ENCODE data around the gene GDPD2. TPM values are rescaled to one million over a fixed set of nuclear protein-coding genes. Genes with fewer than 3 reads are reported as not detected.

GDPD2 gene
- total RNA-seq, 1 donor from 2014 or later, result not detected

GRCh38 chrX:70410921-70411320 is 12.2 kb upstream of the GDPD2 start:
- no peak for DNase-seq (ENCODE audit: low read depth)
- H3K4me3 ChIP-seq (ENCODE audit: low read depth, low read length), result no peak overlapping the region
- H3K27me3 ChIP-seq (ENCODE audit: control insufficient read depth, insufficient read depth, low read length), result no peaks in the 10 kb centered on the region
- H3K36me3 ChIP-seq (ENCODE audit: control insufficient read depth, insufficient read depth, low read length), result no peaks in the 10 kb centered on the region
- no peak for TF ChIP-seq CTCF (IDR thresholded peaks at IDR 0.05; ENCODE audit: insufficient read depth, low read length, poor library complexity, severe bottlenecking)

- TF ChIP-seq CTCF (IDR thresholded peaks at IDR 0.05; ENCODE audit: insufficient read depth, low read length, poor library complexity, severe bottlenecking), result no peak
- Histone ChIP-seq H3K4me3 (ENCODE audit: low read depth, low read length) (no peak overlapping the region), H3K36me3 (ENCODE audit: control insufficient read depth, insufficient read depth, low read length) (no peaks in the 10 kb centered on the region), H3K27me3 (ENCODE audit: control insufficient read depth, insufficient read depth, low read length) (no peaks in the 10 kb centered on the region)
- no peak for DNase-seq (ENCODE audit: low read depth)
These were observed 11.6 kb upstream of the GDPD2 start for GRCh38 chrX:70411475-70411874.

- TF ChIP-seq CTCF (IDR thresholded peaks at IDR 0.05; ENCODE audit: insufficient read depth, low read length, poor library complexity, severe bottlenecking), result no peak
- Histone ChIP-seq H3K36me3 (ENCODE audit: control insufficient read depth, insufficient read depth, low read length) (no peaks in the 10 kb centered on the region), H3K4me3 (ENCODE audit: low read depth, low read length) (no peak overlapping the region), H3K27me3 (ENCODE audit: control insufficient read depth, insufficient read depth, low read length) (no peaks in the 10 kb centered on the region)
- DNase-seq (ENCODE audit: low read depth), result no peak
These were observed 1.5 kb upstream of the GDPD2 start for GRCh38 chrX:70421618-70422017.

- H3K4me3 ChIP-seq (ENCODE audit: low read depth, low read length), result no peak overlapping the region
- TF ChIP-seq CTCF (IDR thresholded peaks at IDR 0.05; ENCODE audit: insufficient read depth, low read length, poor library complexity, severe bottlenecking), result no peak
- H3K27me3 ChIP-seq (ENCODE audit: control insufficient read depth, insufficient read depth, low read length), result no peaks in the 10 kb centered on the region
- DNase-seq (ENCODE audit: low read depth), result no peak
- no peaks in the 10 kb centered on the region for H3K36me3 ChIP-seq (ENCODE audit: control insufficient read depth, insufficient read depth, low read length)
These were observed 992 bp downstream of the GDPD2 start for GRCh38 chrX:70423936-70424675.

GRCh38 chrX:70424801-70425200 is 1.7 kb downstream of the GDPD2 start:
- no peak for TF ChIP-seq CTCF (IDR thresholded peaks at IDR 0.05; ENCODE audit: insufficient read depth, low read length, poor library complexity, severe bottlenecking)
- Histone ChIP-seq H3K4me3 (ENCODE audit: low read depth, low read length) (no peak overlapping the region), H3K27me3 (ENCODE audit: control insufficient read depth, insufficient read depth, low read length) (no peaks in the 10 kb centered on the region), H3K36me3 (ENCODE audit: control insufficient read depth, insufficient read depth, low read length) (no peaks in the 10 kb centered on the region)
- no peak for DNase-seq (ENCODE audit: low read depth)
